Activated CD8-positive, alpha-beta memory T cell treated with anti-CD3 and anti-CD28 coated beads, Interleukin-2, amount 50 U/mL, for 1 hour (primary cell): ENCODE data around the gene SALL4.
"Not testable (repeated sequence)": the region's sequence is repeated elsewhere in the genome, so short reads cannot be mapped to it uniquely, and the experiment has no call there.

ENCODE experiments used
- DNase-seq: peaks from one replicate; pipeline ENCODE4 v3.0.0-alpha.2; 2020; ENCODE audit errors: extremely low read depth

SALL4 gene

DNA sequence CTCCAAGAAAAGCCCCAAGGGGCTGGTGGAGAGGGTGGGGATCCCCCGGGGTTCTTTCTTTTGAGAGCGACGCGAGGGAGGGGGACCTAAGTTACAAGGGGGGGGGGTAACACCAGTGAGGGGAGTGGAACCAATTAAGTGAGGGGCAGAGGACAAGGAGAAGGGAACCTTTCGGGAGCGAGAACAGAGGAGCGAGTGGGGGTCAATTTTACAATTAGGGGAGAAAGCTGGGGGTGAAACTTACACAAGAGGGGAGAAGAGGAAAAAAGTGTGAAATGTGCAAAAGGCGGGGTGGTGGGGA is 548 bp downstream of the SALL4 start:
- DNase-seq = no peak

GRCh38 chr20:51801122-51801822 is 1.0 kb downstream of the SALL4 start:
- no peak for DNase-seq

DNA sequence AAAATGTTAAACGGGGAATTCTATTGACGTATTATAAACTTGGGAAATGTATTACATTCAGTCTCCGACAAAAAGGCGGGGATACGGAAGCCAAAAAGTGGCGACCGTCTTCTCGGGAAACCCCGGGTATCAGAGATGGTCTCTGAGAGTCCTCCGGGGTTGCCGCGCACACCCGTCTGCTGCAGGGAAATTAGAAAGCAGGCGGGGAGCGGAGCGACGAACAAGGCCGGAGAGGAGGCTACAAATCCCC is 1.5 kb downstream of the SALL4 start:
- no peak for DNase-seq

- no peak for DNase-seq
Measured at GRCh38 chr20:51800060-51800871, 2.1 kb downstream of the SALL4 start.

DNA sequence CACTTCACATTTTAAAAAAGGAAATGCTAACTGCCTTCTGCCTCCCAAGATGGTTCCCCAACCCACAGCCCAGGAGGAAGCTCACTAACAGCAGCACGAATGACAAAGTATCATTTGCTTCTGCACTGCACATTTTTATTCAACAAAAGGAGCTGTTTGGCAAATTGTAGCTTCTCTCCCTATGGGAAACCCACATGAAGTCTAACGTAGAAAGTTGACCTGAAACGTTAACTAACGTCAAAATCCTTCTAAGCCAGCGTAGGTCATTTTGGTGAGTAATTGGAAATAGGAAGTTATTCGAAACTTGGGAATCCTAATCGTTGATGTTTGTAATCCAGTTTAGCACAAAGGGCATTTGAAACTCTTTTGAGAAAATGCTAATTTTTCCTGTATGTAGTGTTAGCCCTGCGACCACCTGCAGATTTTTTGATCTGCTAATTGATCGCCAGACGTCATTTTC is 2.9 kb downstream of the SALL4 start:
- DNase-seq = no peak

- DNase-seq = no peak
Measured at GRCh38 chr20:51797357-51798025, 4.8 kb downstream of the SALL4 start.

DNA sequence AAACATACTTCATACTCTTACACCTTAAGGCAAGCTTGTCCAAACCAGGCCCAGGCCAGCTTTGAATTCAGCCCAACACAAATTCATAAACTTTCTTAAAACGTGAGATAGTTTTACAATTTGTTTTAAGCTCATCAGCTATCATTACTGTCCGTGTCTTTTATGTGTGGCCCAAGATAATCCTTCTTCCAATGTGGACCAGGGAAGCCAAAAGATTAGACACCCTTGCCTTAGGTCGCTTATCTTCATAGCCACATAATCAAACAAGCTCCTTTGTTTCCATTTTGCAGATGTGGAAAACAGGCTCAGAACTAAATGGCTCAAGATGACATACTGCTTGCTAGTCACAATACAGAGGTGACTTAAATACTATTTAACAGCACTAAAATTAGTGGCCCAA is 6.0 kb downstream of the SALL4 start:
- DNase-seq = no peak

DNA sequence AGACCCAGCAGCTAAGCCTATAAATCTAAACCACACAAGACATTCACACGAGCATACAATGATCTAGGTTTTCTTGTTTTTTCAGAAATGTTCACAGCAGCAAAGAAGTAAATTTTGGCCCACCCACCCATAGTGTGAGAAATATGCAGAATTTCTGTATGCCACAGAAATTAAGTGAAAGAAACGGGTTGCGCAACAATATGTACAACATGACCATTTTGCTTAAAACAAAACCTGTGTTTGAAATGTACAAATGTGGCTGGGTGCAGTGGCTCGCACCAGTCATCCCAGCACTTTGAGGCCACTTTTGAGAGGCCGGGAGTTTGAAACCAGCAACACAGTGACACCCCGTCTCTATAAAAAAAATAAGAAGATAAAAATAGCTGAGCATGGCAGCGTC is 9.4 kb downstream of the SALL4 start:
- DNase-seq = no peak

GRCh38 chr20:51791626-51792025 is 10.7 kb downstream of the SALL4 start:
- no peak for DNase-seq

DNA sequence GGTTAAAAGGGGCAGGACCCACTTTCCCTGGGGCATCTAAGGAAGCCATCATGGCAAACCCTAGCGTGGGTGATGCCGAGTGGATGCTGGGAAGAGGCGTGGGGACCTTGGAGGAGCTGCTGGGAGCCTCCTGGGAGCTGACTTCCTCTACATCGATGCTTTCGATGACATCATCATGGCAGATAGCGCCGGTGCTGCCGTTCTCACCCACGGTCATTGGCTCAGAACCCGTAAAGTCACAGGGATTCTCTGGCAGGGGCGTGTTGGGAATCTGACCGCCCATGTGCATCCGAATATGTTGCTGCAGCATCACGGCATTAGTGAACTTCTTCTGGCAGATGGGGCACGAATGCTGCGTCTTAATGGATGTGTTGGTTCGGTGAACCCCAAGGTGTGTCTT is 12.1 kb downstream of the SALL4 start:
- DNase-seq = no peak

GRCh38 chr20:51789434-51789833 is 12.9 kb downstream of the SALL4 start:
- DNase-seq = no peak

DNA sequence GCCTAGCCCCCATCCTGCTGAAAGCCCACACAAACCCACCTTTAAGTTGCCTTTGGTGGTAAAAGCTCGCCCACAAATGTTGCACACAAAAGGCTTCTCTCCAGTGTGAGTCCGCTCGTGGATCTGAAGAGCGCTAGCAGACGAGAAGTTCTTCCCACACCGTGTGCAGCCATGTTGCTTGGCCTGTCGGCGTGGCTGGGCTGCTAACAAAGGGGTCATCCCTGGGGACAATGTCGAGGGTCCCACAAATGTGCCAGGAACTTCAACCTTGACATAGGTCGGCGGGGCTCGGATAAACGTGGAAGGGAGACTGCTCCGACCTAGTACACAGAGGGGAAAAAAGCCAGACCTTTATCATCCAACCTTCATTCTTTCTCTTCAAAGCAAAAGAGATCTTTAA is 13.5 kb downstream of the SALL4 start:
- DNase-seq = no peak

DNA sequence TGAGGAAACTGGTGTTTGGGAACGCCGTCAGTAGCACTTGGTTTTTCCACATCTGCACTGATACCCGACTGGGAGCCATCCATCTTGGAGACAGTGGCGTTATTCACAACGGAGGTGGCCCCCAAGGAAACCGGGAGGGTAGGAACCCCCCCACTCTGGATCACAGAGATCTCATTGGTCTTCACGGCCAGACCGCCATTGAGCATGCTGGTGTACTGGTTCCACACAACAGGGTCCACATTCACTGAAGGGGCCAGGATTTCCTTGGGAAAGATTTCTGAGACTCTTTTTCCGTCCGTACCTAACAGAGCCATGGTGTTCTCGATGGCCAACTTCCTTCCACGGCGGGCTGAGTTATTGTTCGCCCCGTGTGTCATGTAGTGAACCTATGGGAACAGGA is 18.0 kb downstream of the SALL4 start:
- DNase-seq = no peak

GRCh38 chr20:51778229-51778759 is 24.0 kb downstream of the SALL4 start:
- DNase-seq = not testable (repeated sequence)

- DNase-seq = no peak
Measured at GRCh38 chr20:51775241-51775640, 27.1 kb downstream of the SALL4 start.

- no peak for DNase-seq
Measured at GRCh38 chr20:51772236-51772635, 30.1 kb downstream of the SALL4 start.

DNA sequence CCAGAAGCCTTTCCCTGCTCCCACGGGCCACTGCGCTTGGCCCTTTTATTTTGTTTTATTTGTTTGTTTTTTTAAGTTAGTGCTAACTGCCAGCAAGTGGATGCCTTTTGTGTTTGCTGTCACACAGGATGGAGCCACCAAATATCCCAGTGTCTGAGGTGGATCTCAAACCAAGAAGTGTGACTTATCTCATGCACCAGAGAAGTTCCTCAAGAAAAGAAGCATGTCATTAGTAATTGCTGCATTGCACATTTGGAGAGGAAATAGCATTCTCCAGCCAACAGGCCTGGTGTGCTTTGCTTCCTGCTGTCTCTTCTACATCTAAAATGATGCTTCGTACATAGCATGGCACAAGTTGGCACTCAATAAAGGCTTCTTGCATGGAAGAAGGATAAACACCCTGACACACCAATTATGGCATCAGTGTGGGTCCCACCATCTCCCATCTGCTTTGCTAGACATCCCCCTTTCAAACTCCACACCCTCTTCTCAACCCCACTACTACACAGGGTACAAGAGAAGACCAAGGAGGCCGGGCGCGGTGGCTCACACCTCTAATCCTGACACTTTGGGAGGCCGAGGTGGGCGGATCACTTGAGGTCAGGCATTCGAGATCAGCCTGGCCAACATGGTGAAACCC is 32.2 kb downstream of the SALL4 start:
- no peak for DNase-seq

DNA sequence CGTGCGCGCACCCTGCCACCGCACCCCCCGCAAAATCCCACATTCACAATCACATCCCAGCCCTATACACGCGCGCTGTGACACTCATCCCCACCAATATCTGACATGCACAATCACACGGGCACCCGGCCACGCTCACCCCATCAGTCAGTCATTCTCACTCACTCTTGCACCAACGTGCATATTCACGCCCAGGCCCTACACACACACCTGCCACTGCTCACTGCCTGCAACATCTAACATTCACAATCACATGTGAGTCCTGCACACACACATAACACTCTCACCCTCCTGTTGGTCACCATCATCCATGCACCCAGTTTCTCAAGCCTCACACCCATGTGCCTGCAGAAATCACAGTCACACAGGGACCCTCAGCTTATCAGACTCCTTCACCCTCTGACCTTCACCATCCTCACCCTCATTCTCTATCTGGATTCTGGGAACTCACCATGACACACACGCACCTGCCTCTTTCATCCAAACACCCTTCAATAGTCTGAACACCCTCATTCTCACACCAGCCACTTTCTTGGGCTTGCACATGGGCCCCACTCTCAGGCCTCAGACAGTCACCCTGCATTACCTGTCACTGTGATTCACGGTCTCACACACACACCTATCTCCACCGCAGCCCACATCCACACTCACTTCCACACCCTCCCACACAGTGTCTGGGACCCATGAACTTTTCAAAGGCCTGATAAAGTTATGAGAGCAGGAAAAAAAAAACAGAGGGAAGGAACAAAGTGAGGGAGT is 33.4 kb downstream of the SALL4 start:
- DNase-seq = no peak

DNA sequence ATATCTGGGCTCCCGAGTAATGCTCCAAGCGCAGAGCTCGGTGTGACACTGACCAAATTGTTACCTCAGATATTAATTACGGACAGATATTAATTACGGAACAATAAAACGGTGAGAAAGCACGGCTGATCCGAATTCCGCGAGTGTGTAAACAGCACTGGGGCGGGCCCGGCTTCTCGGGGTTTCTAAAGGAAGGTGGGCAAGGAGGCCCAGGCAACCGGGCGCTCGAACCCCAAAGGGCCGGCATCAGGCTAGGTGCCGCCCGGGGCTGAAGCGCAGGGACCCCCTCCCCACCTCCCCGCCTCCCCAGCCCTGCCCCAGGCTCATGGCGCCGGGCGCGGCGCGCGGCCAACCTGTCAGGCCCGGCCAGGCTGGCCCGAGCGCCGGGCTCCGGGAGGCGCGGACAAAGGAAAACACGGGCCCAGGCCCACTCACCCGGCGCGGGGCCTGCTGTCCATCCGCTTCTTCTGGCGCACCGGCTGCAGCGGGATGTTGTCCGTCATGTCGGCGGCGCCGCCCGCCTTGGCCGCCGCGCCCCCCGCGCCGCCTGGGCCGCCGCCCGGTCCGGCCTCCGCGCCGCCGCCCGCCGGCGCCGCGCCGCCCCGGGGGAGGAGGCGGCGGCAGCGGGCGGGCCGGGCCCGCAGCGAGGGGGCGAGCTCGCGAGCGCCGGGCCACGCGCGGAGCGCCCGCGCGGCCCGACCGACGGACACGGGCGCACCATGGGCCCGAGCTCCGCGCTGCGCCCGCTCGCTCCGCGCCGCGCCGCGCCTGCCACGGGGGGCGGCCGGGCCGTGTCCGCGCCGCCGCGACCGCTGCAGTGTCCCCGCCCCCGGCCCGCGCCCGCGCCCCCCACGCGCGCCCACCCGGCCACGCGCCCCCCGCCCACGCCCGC is 34.2 kb downstream of the SALL4 start, which contains the start of gene ATP9A:
Gene ATP9A, minus strand, starts transcription at position 524 of the 892 bp plus-strand sequence. Its CDS starts 21 bp downstream, at position 503.
- no peak for DNase-seq
